ENCODE measurements around the gene PTP4A2. TPM values are rescaled to one million over a fixed set of nuclear protein-coding genes. Genes with fewer than 3 reads are reported as not detected.

Gene PTP4A2
- total and polyA plus RNA-seq, 2 of the 8 experiments (the other 6 are each of a cell fraction or from before 2014, with no cell fraction given), result 87.4 to 214 TPM

DNA sequence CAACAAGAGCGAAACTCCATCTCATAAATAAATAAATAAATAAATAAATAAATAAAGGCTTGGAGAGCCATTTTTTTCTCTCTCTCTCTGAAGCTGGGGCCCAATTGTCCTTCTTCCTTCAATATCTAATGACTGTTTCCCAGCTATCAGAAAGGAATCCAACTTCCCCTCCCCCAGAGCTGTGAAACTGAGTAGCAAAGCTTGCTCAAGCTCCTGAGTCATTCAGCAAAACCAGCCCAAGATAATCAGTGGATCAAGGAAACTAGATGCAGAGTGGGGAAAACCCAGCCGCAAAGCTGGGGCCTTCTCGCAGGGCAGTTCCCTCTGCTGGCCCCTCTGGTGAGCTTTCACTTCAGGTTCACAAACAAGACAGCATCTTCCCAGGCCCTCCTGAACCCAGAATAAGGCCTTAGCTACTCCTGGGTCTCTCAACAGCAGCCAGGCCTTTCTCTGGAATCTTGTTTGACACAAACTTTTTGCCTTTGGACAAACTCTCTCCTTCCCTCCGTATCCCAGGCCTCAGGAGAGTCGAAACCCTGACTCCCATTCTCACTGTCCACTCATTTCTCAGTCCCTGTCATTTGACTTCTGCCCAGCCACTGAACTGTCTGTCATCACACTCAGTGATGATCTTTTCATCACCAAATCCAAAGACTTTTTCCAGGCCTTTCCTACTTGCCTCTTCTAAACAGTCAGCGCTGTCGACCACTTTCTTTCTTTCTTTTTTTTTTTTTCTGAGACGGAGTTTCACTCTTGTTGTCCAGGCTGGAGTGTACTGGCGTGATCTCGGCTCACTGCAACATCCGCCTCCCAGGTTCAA is 18.0 kb upstream of the PTP4A2 start (continued):
- TF ChIP-seq KDM1A (IDR thresholded peaks at IDR 0.05; ENCODE audit: borderline replicate concordance, low read length), result no peak
- TF ChIP-seq, protein P1, sequence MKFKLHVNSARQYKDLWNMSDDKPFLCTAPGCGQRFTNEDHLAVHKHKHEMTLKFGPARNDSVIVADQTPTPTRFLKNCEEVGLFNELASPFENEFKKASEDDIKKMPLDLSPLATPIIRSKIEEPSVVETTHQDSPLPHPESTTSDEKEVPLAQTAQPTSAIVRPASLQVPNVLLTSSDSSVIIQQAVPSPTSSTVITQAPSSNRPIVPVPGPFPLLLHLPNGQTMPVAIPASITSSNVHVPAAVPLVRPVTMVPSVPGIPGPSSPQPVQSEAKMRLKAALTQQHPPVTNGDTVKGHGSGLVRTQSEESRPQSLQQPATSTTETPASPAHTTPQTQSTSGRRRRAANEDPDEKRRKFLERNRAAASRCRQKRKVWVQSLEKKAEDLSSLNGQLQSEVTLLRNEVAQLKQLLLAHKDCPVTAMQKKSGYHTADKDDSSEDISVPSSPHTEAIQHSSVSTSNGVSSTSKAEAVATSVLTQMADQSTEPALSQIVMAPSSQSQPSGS (IDR thresholded peaks at IDR 0.05; ENCODE audit: low read length), result no peak
- TF ChIP-seq TAF7 (optimal IDR thresholded peaks at IDR 0.05; ENCODE audit: borderline replicate concordance, low read depth, low read length), result no peak
- TF ChIP-seq TBP (IDR thresholded peaks at IDR 0.05; ENCODE audit: low read depth, low read length), result peak; percentile 79
- no peak for TF ChIP-seq SIRT6 (IDR thresholded peaks at IDR 0.05; ENCODE audit: low read length)
- TF ChIP-seq JUND (IDR thresholded peaks at IDR 0.05; ENCODE audit: low read length), result peak; percentile 38; the same call in 1 of the 2 replicates
